Astrocyte (in vitro differentiated cells and primary cell): ENCODE results near the gene OOEP. TPM values are rescaled to one million over a fixed set of nuclear protein-coding genes. Genes with fewer than 3 reads are reported as not detected.

Experiments
- DNase-seq: peaks from one replicate; pipeline ENCODE4 v3.0.0-alpha.2; 2010; ENCODE audit warnings: low read depth
- FAIRE-seq: peaks from 2 replicates; lab custom pipeline; 2011; peaks lifted over from hg19 to GRCh38; lab: Jason Lieb, UNC
- H2AFZ ChIP-seq: 2 replicates; pipeline ENCODE4 v1.6.0; 2012; ENCODE audit warnings: low read depth, low read length, inconsistent platforms
- H3K27ac ChIP-seq: 2 replicates; pipeline ENCODE4 v1.5.1; 2011; ENCODE audit warnings: low read depth, low read length, inconsistent platforms
- H3K27me3 ChIP-seq: 2 replicates; pipeline ENCODE4 v1.6.0; 2011; ENCODE audit warnings: low read length, inconsistent platforms; ENCODE audit not compliant: insufficient read depth
- H3K36me3 ChIP-seq: 2 replicates; pipeline ENCODE4 v1.5.1; 2011; ENCODE audit warnings: low read length, inconsistent platforms; ENCODE audit not compliant: insufficient read depth
- H3K4me1 ChIP-seq: 2 replicates; pipeline ENCODE4 v1.5.1; 2011; ENCODE audit warnings: low read length, inconsistent platforms; ENCODE audit not compliant: insufficient read depth
- H3K4me2 ChIP-seq: 2 replicates; pipeline ENCODE4 v1.6.0; 2012; ENCODE audit warnings: low read length, inconsistent platforms
- H3K4me3 ChIP-seq: 2 replicates; pipeline ENCODE4 v1.5.1; 2011; ENCODE audit warnings: low read depth, mild to moderate bottlenecking, low read length, inconsistent platforms; ENCODE audit not compliant: insufficient read depth
- H3K79me2 ChIP-seq: 2 replicates; pipeline ENCODE4 v1.6.0; 2012; ENCODE audit warnings: mild to moderate bottlenecking, low read length, inconsistent platforms; ENCODE audit not compliant: insufficient read depth
- H3K9ac ChIP-seq: 2 replicates; pipeline ENCODE4 v1.6.0; 2012; ENCODE audit warnings: mild to moderate bottlenecking, low read length, inconsistent platforms
- H3K9me3 ChIP-seq: 2 replicates; pipeline ENCODE4 v1.5.1; 2012; ENCODE audit warnings: low read depth, mild to moderate bottlenecking, low read length, inconsistent platforms; ENCODE audit not compliant: insufficient read depth
- H4K20me1 ChIP-seq: 2 replicates; pipeline ENCODE4 v1.6.0; 2012; ENCODE audit warnings: low read length, inconsistent platforms; ENCODE audit not compliant: insufficient read depth
- H3K27ac Mint-ChIP-seq: one replicate; pipeline ENCODE4 v1.8.0; 2021; ENCODE audit warnings: mild to moderate bottlenecking, mixed read lengths; ENCODE audit not compliant: unreplicated experiment
- H3K27me3 Mint-ChIP-seq: one replicate; pipeline ENCODE4 v1.8.0; 2021; ENCODE audit warnings: low read depth, mixed read lengths; ENCODE audit not compliant: unreplicated experiment
- H3K36me3 Mint-ChIP-seq: one replicate; pipeline ENCODE4 v1.8.0; 2021; ENCODE audit warnings: low read depth, mixed read lengths; ENCODE audit not compliant: unreplicated experiment
- H3K4me1 Mint-ChIP-seq: one replicate; pipeline ENCODE4 v1.8.0; 2021; ENCODE audit warnings: low read depth, mixed read lengths; ENCODE audit not compliant: unreplicated experiment
- H3K4me3 Mint-ChIP-seq: one replicate; pipeline ENCODE4 v1.8.0; 2021; ENCODE audit warnings: mild to moderate bottlenecking, moderate library complexity, mixed read lengths; ENCODE audit not compliant: unreplicated experiment
- H3K9me3 Mint-ChIP-seq: one replicate; pipeline ENCODE4 v1.8.0; 2021; ENCODE audit warnings: mild to moderate bottlenecking, mixed read lengths; ENCODE audit not compliant: unreplicated experiment
- CTCF ChIP-seq: IDR thresholded peaks from 2 replicates; pipeline ENCODE4 v1.5.1; 2011; ENCODE audit warnings: low read depth, mild to moderate bottlenecking, inconsistent platforms, low read length, moderate library complexity; ENCODE audit not compliant: insufficient read depth
- EZH2 ChIP-seq: IDR thresholded peaks from 2 replicates; pipeline ENCODE4 v1.6.1; 2012; ENCODE audit warnings: mild to moderate bottlenecking, low read length, inconsistent platforms; ENCODE audit not compliant: insufficient read depth
- total RNA-seq: library from RNA; stranded (reverse); gene quantifications from 2 replicates; pipeline ENCODE4 v1.2.1, GENCODE V29; 2021

Gene OOEP
- total RNA-seq, 1 donor from 2014 or later, result not detected

DNA sequence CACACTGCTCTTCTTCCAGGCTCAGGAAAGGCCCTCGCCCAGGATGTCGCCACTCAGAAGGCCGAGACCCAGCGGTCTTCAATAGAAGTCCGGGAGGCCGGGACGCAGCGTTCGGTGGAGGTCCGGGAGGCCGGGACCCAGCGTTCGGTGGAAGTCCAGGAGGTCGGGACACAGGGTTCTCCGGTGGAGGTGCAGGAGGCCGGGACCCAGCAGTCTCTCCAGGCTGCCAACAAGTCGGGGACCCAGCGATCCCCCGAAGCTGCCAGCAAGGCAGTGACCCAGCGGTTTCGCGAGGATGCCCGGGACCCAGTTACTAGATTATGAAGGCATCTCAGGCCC lies 6.2 kb downstream of the OOEP start:
- Histone ChIP-seq H3K27me3 (no peaks in the 10 kb centered on the region), H3K4me1 (no peaks in the 10 kb centered on the region), H3K9ac (no peak overlapping the region), H3K79me2 (no peaks in the 10 kb centered on the region), H3K4me3 (no peak overlapping the region), H3K27ac (no peak overlapping the region), H3K36me3 (no peaks in the 10 kb centered on the region), H3K9me3 (no peaks in the 10 kb centered on the region), H3K4me2 (no peak overlapping the region), H4K20me1 (no peaks in the 10 kb centered on the region), H2AFZ (no peak overlapping the region)
- no peak overlapping the region for H3K27ac Mint-ChIP-seq
- no peak overlapping the region for H3K4me3 Mint-ChIP-seq
- H3K36me3 Mint-ChIP-seq, result no peaks in the 10 kb centered on the region
- no peak for FAIRE-seq
- no peaks in the 10 kb centered on the region for H3K4me1 Mint-ChIP-seq
- H3K27me3 Mint-ChIP-seq, result peaks cover 4% of the 10 kb centered on the region
- DNase-seq, result no peak
- TF ChIP-seq EZH2 (no peak), CTCF (no peak)
- H3K9me3 Mint-ChIP-seq, result no peaks in the 10 kb centered on the region

DNA sequence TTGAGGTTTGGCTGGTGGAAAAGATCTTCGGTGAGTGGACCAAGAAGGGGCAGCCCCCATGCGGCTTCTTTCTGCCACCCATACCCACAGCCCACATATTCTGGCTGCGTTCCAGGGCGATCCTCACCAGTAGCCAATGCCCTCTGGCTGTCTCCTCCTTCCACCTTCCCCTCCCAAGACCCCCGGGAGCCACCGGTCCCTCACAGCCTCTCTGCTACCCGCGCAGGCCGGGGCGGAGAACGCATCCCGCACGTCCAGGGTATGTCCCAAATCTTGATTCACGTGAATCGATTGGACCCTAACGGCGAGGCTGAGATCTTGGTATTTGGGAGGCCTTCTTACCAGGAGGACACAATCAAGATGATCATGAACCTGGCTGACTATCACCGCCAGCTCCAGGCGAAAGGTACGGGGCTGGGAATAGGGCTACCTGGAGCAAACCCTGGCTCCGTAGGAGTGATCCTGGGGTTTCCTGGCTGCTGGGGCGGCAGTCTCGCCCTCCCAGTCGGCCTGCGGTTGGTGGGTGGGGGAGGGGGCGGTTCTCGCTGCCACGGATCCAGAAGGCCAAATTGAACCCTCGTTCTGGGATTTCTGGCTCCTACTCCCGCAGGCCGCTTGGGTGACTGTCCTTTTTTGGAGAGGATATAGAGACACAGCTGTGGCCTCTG lies 6.7 kb downstream of the OOEP start:
- Mint-ChIP-seq H3K4me3 (no peak overlapping the region), H3K27me3 (peaks cover under 1% of the 10 kb centered on the region), H3K36me3 (no peaks in the 10 kb centered on the region), H3K9me3 (no peaks in the 10 kb centered on the region), H3K27ac (no peak overlapping the region), H3K4me1 (no peaks in the 10 kb centered on the region)
- H3K9ac ChIP-seq, result no peak overlapping the region
- FAIRE-seq, result no peak
- H3K79me2 ChIP-seq, result no peaks in the 10 kb centered on the region
- H4K20me1 ChIP-seq, result no peaks in the 10 kb centered on the region
- H2AFZ ChIP-seq, result no peak overlapping the region
- H3K36me3 ChIP-seq, result no peaks in the 10 kb centered on the region
- no peaks in the 10 kb centered on the region for H3K9me3 ChIP-seq
- no peaks in the 10 kb centered on the region for H3K27me3 ChIP-seq
- no peak overlapping the region for H3K27ac ChIP-seq
- no peak for DNase-seq
- no peak overlapping the region for H3K4me2 ChIP-seq
- H3K4me3 ChIP-seq, result no peak overlapping the region
- TF ChIP-seq EZH2 (no peak), CTCF (no peak)
- no peaks in the 10 kb centered on the region for H3K4me1 ChIP-seq

- Histone ChIP-seq H3K79me2 (no peaks in the 10 kb centered on the region), H3K4me2 (no peak within 1 kb of the TSS), H3K27me3 (no peaks in the 10 kb centered on the region), H3K36me3 (no peaks in the 10 kb centered on the region), H3K9me3 (no peaks in the 10 kb centered on the region), H2AFZ (no peak within 1 kb of the TSS), H3K4me3 (no peak within 1 kb of the TSS), H3K9ac (no peak within 1 kb of the TSS), H3K27ac (no peak within 1 kb of the TSS), H4K20me1 (no peaks in the 10 kb centered on the region), H3K4me1 (no peaks in the 10 kb centered on the region)
- H3K36me3 Mint-ChIP-seq, result no peaks in the 10 kb centered on the region
- no peaks in the 10 kb centered on the region for H3K9me3 Mint-ChIP-seq
- H3K4me3 Mint-ChIP-seq, result no peak within 1 kb of the TSS
- FAIRE-seq (no peak), DNase-seq (no peak)
- H3K27ac Mint-ChIP-seq, result no peak within 1 kb of the TSS
- TF ChIP-seq CTCF (no peak), EZH2 (no peak)
- no peaks in the 10 kb centered on the region for H3K4me1 Mint-ChIP-seq
- H3K27me3 Mint-ChIP-seq, result no peaks in the 10 kb centered on the region
These were observed 7.3 kb downstream of the OOEP start, which contains the start of gene KHDC3L for GRCh38 chr6:73362358-73362757. TSS of gene KHDC3L (plus strand) at chr6:73362658. CDS start at chr6:73362730, 72 bp downstream.
